GM21360 (cell line): Measurements from ENCODE around the gene METTL22.
A peak's percentile ranks its signal among the peaks of the same experiment; 100 is the strongest.

Experiments used
- ATAC-seq: cut with Tn5 transposase; IDR thresholded peaks from one replicate; pipeline ENCODE4 v1.9.1; 2021; ENCODE audit warnings: mild to moderate bottlenecking, moderate library complexity; ENCODE audit not compliant: unreplicated experiment

METTL22 gene

GRCh38 chr16:8591451-8591850, 30.0 kb upstream of the METTL22 start:
- no peak for ATAC-seq

GRCh38 chr16:8594149-8594666, 27.3 kb upstream of the METTL22 start:
- ATAC-seq, result no peak

- no peak for ATAC-seq
Measured at GRCh38 chr16:8595783-8596182, 25.7 kb upstream of the METTL22 start.

GRCh38 chr16:8596581-8596980, 24.9 kb upstream of the METTL22 start:
- ATAC-seq, result no peak

GRCh38 chr16:8600144-8600775, 21.2 kb upstream of the METTL22 start:
- no peak for ATAC-seq

GRCh38 chr16:8605554-8605953, 15.9 kb upstream of the METTL22 start:
- no peak for ATAC-seq

GRCh38 chr16:8607214-8607613, 14.3 kb upstream of the METTL22 start:
- ATAC-seq, result no peak

GRCh38 chr16:8611122-8611521, 10.4 kb upstream of the METTL22 start:
- ATAC-seq, result no peak

GRCh38 chr16:8611886-8612600, 9.5 kb upstream of the METTL22 start:
- no peak for ATAC-seq

- no peak for ATAC-seq
Measured at GRCh38 chr16:8614435-8615029, 7.0 kb upstream of the METTL22 start.

- no peak for ATAC-seq
Measured at GRCh38 chr16:8619671-8620370, 1.7 kb upstream of the METTL22 start.

- ATAC-seq, result no peak
Measured at GRCh38 chr16:8620535-8620934, 963 bp upstream of the METTL22 start.

GRCh38 chr16:8621222-8621571, 301 bp upstream of the METTL22 start:
- peak; percentile 5 for ATAC-seq

- ATAC-seq, result no peak
Measured at GRCh38 chr16:8622315-8622656, 788 bp downstream of the METTL22 start.

- ATAC-seq, result no peak
Measured at GRCh38 chr16:8623634-8624033, 2.1 kb downstream of the METTL22 start.

- no peak for ATAC-seq
Measured at GRCh38 chr16:8625491-8626087, 4.1 kb downstream of the METTL22 start.

- no peak for ATAC-seq
Measured at GRCh38 chr16:8626946-8627345, 5.4 kb downstream of the METTL22 start.

- ATAC-seq, result no peak
Measured at GRCh38 chr16:8627456-8627855, 6.0 kb downstream of the METTL22 start.

GRCh38 chr16:8628981-8629725, 7.7 kb downstream of the METTL22 start:
- ATAC-seq, result no peak

- no peak for ATAC-seq
Measured at GRCh38 chr16:8630255-8630953, 8.9 kb downstream of the METTL22 start.
